Inflammatory macrophage treated with lipopolysaccharide for 4 hours (primary cell): ENCODE data around the gene MAP3K2.

Source experiments
- DNase-seq: peaks from one replicate; pipeline ENCODE4 v3.0.0-alpha.2; 2020

The MAP3K2 gene

DNA sequence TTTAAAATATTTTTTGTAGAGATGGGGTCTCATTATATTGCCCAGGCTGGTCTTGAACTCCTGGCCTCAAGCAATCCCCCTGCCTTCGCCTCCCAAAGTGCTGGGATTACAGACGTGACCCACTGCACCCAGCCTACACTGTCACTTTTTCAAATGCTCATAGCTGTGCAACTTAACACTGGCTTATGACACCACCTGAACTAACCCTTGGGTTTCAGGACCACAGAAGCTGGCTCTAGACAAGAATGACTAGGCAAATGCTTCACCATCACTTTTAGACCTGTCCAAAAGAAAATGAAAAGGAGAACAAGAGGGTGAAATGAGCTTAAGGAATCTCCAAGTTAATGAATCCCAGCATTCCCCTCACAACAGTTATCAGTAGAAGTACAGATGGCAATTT, 107.1 kb downstream of the MAP3K2 start:
- DNase-seq = no peak

DNA sequence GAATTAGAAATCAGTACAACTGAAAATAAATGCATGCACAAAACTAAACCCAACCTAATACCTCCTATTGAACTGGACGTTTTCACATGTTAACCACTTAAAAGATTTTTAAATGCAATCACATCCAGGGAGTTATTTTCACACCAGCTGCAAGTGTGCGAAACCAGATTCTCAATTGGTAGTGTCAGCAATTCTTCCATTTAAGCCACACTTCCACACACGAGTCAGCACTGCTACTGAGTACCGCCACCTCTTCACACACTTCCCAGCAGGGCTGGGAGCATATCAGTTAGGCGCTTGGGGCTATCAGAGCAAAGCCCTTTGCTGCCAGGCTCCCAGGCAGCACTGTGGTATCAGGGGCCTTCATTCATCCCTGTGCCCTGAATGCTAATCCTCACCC, 108.0 kb downstream of the MAP3K2 start:
- DNase-seq = no peak

DNA sequence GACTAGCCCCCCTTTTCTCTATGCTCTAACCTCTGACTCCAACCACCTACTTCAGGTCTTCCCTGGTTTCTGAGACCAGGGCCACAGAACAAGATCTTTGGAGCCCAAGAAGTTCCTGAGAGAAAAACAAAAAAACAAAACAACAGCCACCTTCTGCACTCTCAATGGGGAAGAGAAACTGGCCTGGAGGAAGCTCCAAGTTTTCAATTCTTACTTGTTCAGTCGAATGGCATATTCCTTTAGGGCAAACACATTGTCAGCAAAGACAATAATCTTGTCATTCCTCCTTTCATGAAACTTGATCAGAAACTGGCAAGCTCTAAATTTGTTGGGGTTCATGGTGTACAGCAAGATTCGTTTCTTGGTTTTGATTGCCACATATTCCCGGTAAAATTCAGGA, 108.8 kb downstream of the MAP3K2 start:
- DNase-seq = peak; percentile 42

DNA sequence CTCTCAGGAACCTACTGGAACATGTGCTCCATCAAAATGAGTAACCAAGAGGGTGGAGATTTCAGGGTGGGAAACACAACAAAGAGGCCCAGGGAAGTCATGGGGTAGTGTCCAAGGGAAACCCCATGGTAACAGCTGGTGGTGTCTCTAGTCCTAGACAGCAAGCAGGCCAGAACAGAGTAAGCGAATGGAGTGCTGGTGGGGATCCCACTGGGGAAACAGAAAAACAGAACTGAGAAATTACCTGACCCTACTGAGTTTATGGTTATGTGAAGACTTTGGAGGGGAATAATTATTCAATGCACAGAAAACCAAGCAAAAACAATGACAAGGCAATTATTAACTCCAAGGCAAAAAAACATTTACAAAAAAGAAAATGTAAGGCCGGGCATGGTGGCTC, 110.7 kb downstream of the MAP3K2 start:
- DNase-seq = no peak

DNA sequence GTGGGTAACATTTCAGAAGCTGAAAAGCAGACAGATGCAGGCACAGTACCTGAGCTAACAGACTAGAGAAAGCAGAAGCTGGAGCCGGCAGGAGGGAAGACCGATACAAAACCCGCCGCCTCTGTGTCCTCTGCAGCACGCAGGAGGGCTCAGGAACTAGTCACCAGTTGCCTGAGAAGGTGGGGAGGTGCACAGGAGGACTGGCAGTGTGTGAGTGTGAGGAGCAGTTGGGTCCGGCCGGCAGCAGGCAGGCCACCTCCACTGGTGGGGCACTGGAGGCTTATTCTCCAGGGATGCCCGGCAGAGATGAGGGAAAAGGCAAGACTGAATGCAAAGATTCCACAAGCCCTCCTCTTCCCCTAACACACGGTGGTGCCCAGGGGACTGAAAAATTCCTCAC, 112.0 kb downstream of the MAP3K2 start:
- DNase-seq = no peak

DNA sequence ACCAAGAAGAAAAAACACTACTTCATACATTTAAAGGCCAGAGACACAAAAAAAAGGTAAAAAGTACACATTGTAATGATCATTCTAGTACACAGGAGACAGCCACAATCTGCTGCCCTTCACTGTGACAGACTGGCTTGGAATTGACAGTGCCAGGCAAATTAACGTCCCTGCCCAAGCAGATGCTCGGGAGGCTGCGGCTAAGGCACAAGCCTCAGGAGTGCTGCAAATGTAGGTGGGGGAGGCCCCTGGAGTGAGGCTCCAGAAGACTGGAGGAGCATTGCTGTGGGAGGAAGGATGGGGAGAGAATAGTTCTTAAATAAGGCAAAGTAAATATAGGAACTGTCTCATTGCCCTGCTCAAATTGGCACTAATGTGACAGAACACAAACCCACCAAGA, 112.4 kb downstream of the MAP3K2 start:
- DNase-seq = no peak

DNA sequence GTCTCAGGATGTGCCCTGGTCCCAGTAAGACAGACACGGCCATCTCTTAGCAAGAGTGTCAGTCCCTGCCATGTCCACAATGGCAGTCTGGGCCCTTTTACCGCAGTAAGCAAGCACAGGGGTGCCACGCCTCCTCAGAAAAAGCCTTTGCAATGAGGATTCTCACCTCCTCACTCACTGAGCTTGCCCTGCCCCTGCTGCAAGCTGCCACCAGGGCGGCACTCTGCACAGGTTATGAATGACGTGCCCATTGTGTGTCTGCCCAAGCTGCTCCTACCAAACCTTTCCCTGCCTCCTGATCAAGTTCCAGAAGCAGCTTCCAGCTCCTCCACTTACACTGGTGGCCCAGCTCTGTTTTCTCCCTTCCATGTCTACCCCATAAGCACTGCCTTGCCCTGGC, 117.1 kb downstream of the MAP3K2 start:
- no peak for DNase-seq

DNA sequence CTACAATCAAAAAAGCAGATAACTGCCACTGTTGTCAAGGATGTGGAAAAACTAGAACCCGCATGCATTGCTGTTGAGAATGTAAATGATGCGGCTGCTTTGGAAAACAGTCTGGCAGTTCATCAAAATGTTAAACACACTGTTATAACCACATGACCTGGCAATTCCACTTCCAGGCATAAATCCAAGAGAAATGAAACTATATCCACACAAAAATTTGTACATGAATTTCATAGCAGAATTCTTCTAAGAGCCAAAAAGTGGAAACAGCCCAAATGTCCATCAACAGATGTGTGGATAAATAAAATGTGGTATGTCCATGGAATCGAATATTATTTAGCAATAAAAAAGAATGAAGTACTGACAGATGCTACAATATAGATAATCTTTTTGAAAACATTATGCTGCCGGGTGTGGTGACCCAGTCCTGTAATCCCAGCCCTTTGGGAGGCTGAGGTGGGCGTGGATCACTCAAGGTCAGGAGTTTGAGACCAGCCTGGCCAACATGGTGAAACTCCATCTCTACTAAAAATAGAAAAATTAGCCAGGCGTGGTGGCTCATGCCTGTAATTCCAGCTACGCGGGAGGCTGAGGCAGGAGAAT, 125.9 kb downstream of the MAP3K2 start:
- DNase-seq = no peak

DNA sequence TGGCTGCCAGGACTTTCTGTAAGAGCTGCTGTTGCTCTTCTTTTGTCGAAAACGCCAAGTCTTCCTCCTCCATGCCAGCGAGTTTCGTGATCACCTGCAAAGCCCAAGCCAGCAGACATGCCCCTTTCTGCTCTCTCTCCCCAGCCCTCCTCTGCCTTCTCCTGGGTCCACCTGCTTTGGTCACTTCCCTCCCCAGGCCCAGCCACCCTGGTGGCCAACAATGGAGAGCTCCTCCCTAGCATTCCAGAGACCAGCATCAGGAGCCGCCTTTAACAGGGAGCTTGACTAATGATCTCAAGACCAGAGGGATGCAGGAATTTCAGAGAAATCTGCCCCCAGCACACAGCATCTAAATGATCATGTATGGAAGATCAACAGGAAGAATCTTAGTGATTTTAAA, 128.4 kb downstream of the MAP3K2 start:
- no peak for DNase-seq

DNA sequence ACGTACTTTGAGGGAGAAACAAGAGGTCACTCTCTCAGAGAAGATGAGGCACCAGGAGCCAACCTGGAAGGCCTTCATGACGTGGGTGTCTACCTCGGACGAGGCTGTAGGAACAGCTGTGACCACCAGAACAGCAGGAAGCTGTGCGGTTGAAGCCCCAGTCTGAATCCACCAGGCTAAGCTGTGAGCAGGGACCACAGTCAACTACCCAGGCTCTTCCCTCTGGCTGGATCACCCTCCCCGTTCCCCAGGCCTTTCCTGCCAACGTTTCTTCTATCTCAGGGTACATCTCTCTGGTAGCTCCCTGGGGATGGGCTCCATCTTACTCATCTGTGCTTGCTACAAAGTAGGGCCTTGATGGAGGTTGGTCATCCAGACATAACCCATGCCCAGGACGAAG, 130.9 kb downstream of the MAP3K2 start:
- DNase-seq = no peak

DNA sequence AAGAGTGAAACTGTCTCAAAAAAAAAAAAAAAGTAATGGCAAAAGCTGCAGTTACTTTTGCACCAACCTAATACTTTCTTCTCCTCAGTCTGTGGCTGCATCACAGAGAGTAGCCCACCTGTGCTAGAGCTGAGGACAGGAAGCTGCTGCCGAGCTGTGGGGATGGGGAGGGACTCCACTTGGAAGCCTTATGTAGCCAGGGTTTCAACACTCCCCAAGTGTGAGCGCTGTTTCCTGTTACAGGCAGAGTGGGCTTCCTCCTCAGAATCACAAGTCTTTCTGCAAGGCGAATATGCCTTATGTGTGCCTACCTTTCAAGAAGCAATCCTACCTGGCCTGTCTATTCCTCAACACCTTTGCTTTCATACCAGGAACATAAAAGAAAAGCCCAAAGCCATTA, 131.4 kb downstream of the MAP3K2 start:
- DNase-seq = no peak

DNA sequence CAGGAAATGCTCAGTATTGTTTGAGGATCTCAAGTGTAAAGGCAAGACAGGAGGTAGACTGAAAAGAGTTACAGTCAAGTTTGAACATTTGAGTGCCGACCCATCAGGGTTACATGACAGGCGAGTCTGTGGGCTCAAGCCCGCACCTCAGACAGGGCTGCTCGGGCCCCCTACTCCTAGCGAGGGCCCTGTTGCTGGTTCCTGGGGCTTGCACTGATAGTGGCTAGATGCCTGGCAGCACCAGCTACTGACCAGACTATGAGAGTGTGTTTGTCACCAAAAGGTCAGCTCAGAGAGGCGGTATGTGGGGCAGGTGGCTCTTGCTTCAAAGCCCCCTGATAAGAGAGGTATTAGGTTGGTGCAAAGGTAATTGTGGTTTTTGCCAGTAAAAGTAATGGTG, 132.1 kb downstream of the MAP3K2 start:
- DNase-seq = no peak

DNA sequence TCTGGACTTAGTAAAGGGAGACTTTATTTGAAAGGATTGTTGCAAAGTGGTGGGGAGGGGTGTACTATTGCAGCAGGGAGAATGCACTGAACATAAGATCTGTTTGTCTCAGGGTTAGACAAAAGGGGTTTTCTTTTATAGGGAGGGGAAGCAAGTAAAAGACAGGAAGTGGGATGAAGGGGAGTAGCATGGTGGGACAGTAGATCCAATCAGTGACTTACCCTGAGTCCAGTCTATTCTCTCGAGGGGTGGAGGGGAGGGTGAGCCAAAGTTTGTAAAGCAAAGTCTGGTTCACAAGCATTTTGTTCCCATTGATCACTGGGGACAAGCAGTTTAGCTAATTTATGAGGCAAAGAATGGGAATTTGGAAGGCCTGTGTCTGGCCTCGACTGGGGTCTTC, 132.6 kb downstream of the MAP3K2 start:
- no peak for DNase-seq

DNA sequence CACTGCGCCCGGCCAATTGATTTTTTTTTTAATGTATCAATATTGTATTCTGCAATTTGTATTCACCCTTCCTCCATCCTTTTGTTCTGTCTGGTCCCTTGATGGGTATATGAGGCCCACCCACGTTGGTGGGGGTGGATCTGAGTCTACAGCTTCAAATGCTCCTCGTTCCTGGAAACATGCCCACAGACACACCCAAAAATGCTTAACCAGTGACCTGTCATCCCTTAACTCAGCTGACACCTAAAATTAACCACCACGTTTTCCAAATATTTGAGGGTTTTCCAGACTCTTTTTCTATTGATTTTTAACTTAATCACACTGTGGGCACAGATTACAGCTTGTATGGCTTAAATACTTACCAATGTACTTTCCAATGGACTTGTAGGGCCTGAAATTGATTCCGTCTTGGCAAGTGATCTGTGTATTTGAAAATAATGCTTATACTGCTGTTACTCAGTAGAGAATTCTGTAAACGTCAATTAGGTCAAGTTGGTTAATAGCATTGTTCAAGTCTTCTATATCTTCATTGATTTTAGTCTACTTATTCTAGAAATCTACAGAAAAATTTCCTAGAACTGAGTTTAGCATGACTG, 133.3 kb downstream of the MAP3K2 start:
- no peak for DNase-seq
